H9 (cell line): ENCODE data around the gene SV2C. TPM values are rescaled to one million over a fixed set of nuclear protein-coding genes. Genes with fewer than 3 reads are reported as not detected.

Experiments
- DNase-seq: peaks from one replicate; pipeline ENCODE4 v3.0.0-alpha.2; 2017
- H2AFZ ChIP-seq: one replicate; pipeline ENCODE4 v1.6.1; 2013; ENCODE audit warnings: mild to moderate bottlenecking, low read length, control low read depth, moderate library complexity
- H2AK5ac ChIP-seq: 2 replicates; pipeline ENCODE4 v1.6.1; 2013; ENCODE audit warnings: low read length, control low read depth, mixed read lengths; ENCODE audit not compliant: insufficient read length
- H2BK120ac ChIP-seq: one replicate; pipeline ENCODE4 v1.6.1; 2013; ENCODE audit warnings: low read depth, mild to moderate bottlenecking, low read length, control low read depth, inconsistent platforms; ENCODE audit not compliant: poor library complexity, severe bottlenecking
- H2BK12ac ChIP-seq: 2 replicates; pipeline ENCODE4 v1.6.1; 2013; ENCODE audit warnings: low read length, control low read depth, mixed read lengths, low read depth; ENCODE audit not compliant: insufficient read length
- H2BK15ac ChIP-seq: 2 replicates; pipeline ENCODE4 v1.6.1; 2013; ENCODE audit warnings: low read depth, low read length, control low read depth
- H2BK20ac ChIP-seq: one replicate; pipeline ENCODE4 v1.6.1; 2013; ENCODE audit warnings: low read depth, mild to moderate bottlenecking, low read length, control low read depth, inconsistent platforms; ENCODE audit not compliant: poor library complexity, severe bottlenecking
- H2BK5ac ChIP-seq: 2 replicates; pipeline ENCODE4 v1.6.1; 2013; ENCODE audit warnings: low read length, control low read depth, mixed read lengths; ENCODE audit not compliant: insufficient read length
- H3K14ac ChIP-seq: 2 replicates; pipeline ENCODE4 v1.6.1; 2013; ENCODE audit warnings: low read length, control low read depth; ENCODE audit not compliant: insufficient read depth
- H3K18ac ChIP-seq: 2 replicates; pipeline ENCODE4 v1.6.1; 2013; ENCODE audit warnings: low read depth, mild to moderate bottlenecking, mixed read lengths, low read length, control low read depth; ENCODE audit not compliant: insufficient read length
- H3K23ac ChIP-seq: 2 replicates; pipeline ENCODE4 v1.6.1; 2013; ENCODE audit warnings: low read length, control low read depth, mixed read lengths, low read depth; ENCODE audit not compliant: insufficient read length
- H3K23me2 ChIP-seq: 2 replicates; pipeline ENCODE4 v1.6.1; 2013; ENCODE audit warnings: low read depth, mild to moderate bottlenecking, mixed read lengths, low read length, control low read depth; ENCODE audit not compliant: insufficient read length, poor library complexity, severe bottlenecking
- H3K27ac ChIP-seq: 2 replicates; pipeline ENCODE4 v1.5.1; 2013; ENCODE audit warnings: low read length, control low read depth, mixed read lengths, low read depth; ENCODE audit not compliant: insufficient read length
- H3K27me3 ChIP-seq: 2 replicates; pipeline ENCODE4 v1.6.1; 2013; ENCODE audit warnings: low read length, control low read depth, inconsistent platforms; ENCODE audit not compliant: insufficient read depth
- H3K4ac ChIP-seq: 2 replicates; pipeline ENCODE4 v1.6.1; 2013; ENCODE audit warnings: low read depth, mild to moderate bottlenecking, control low read depth, inconsistent platforms, low read length, moderate library complexity
- H3K4me1 ChIP-seq: 2 replicates; pipeline ENCODE4 v1.6.1; 2013; ENCODE audit warnings: low read length, control low read depth, inconsistent platforms; ENCODE audit not compliant: insufficient read depth
- H3K4me2 ChIP-seq: 2 replicates; pipeline ENCODE4 v1.6.1; 2013; ENCODE audit warnings: low read length, control low read depth, mixed read lengths; ENCODE audit not compliant: insufficient read length, insufficient read depth
- H3K56ac ChIP-seq: 2 replicates; pipeline ENCODE4 v1.6.1; 2013; ENCODE audit warnings: low read depth, mild to moderate bottlenecking, mixed read lengths, low read length, control low read depth; ENCODE audit not compliant: insufficient read length
- H3K79me1 ChIP-seq: 2 replicates; pipeline ENCODE4 v1.6.1; 2013; ENCODE audit warnings: low read depth, mild to moderate bottlenecking, moderate library complexity, low read length, control low read depth, inconsistent platforms; ENCODE audit not compliant: insufficient read depth, poor library complexity, severe bottlenecking
- H3K79me2 ChIP-seq: 2 replicates; pipeline ENCODE4 v1.6.1; 2013; ENCODE audit warnings: low read length, control low read depth, inconsistent platforms; ENCODE audit not compliant: insufficient read depth
- H3K9ac ChIP-seq: 2 replicates; pipeline ENCODE4 v1.6.1; 2013; ENCODE audit warnings: low read length, control low read depth, mixed read lengths; ENCODE audit not compliant: insufficient read length; ENCODE audit errors: extremely low read depth
- H3K9me3 ChIP-seq: one replicate; pipeline ENCODE4 v1.6.1; 2013; ENCODE audit warnings: low read depth, low read length, inconsistent platforms; ENCODE audit not compliant: control insufficient read depth
- H3T11ph ChIP-seq: one replicate; pipeline ENCODE4 v1.6.1; 2013; ENCODE audit warnings: mild to moderate bottlenecking, low read length, control low read depth, inconsistent platforms
- H4K20me1 ChIP-seq: one replicate; pipeline ENCODE4 v1.6.1; 2013; ENCODE audit not compliant: control insufficient read depth, insufficient read length, insufficient read depth
- H4K5ac ChIP-seq: 2 replicates; pipeline ENCODE4 v1.6.1; 2013; ENCODE audit warnings: low read depth, mild to moderate bottlenecking, mixed read lengths, low read length, control low read depth; ENCODE audit not compliant: insufficient read length
- H4K8ac ChIP-seq: replicated peaks from 2 replicates; pipeline ENCODE4 v1.6.1; 2013; ENCODE audit warnings: low read length, control low read depth, mixed read lengths, low read depth; ENCODE audit not compliant: insufficient read length
- H4K91ac ChIP-seq: 2 replicates; pipeline ENCODE4 v1.6.1; 2013; ENCODE audit warnings: low read depth, mild to moderate bottlenecking, moderate library complexity, mixed read lengths, low read length, control low read depth; ENCODE audit not compliant: insufficient read length
- H3K27ac Mint-ChIP-seq, 3 experiments: 2 replicates in 2 of 3; 3 replicates in 1 of 3; pipeline ENCODE4 v1.8.0; 2020 to 2021; ENCODE audit warnings: mixed read lengths in 3 of 3, mild to moderate bottlenecking in 1 of 3, moderate library complexity in 1 of 3
- H3K27me3 Mint-ChIP-seq: 2 replicates; pipeline ENCODE4 v1.8.0; 2021; ENCODE audit warnings: low read depth, mild to moderate bottlenecking, moderate library complexity, mixed read lengths
- H3K36me3 Mint-ChIP-seq, 3 experiments: 2 replicates in 2 of 3; 3 replicates in 1 of 3; pipeline ENCODE4 v1.8.0; 2020 to 2021; ENCODE audit warnings: low read depth in 3 of 3, mixed read lengths in 3 of 3; ENCODE audit not compliant: insufficient read depth in 1 of 3
- H3K4me1 Mint-ChIP-seq, 2 experiments: 2 replicates each; pipeline ENCODE4 v1.8.0; 2020; ENCODE audit warnings: mixed read lengths in 2 of 2
- H3K4me3 Mint-ChIP-seq, 2 experiments: 2 replicates in 1 of 2; 3 replicates in 1 of 2; pipeline ENCODE4 v1.8.0; 2020 to 2021; ENCODE audit warnings: mild to moderate bottlenecking in 2 of 2, mixed read lengths in 2 of 2, moderate library complexity in 1 of 2
- H3K9me3 Mint-ChIP-seq, 2 experiments: 2 replicates in 1 of 2; 3 replicates in 1 of 2; pipeline ENCODE4 v1.8.0; 2020; ENCODE audit warnings: mild to moderate bottlenecking in 2 of 2, mixed read lengths in 2 of 2, moderate library complexity in 1 of 2
- WGBS: extraction: QIAGEN DNeasy Blood & Tissue Kit; methylation state at CpG from one replicate; pipeline ENCODE4 v1.1.7; 2013; ENCODE audit warnings: missing lambda C conversion rate, low lambda C conversion rate, mixed read lengths; ENCODE audit not compliant: insufficient read length; ENCODE audit errors: extremely low coverage; 5-methylcytosine and 5-hydroxymethylcytosine counted together
- total RNA-seq: library from RNA; stranded (reverse); gene quantifications from 2 replicates; pipeline ENCODE4 v1.2.1, GENCODE V29; 2021
- TF ChIP-seq, protein P1 (sequence below): fragments of 200-600 bp; sonication (generic); conservative IDR thresholded peaks from 3 replicates; pipeline ENCODE4 v1.8.0; 2021; ENCODE audit warnings: antibody characterized with exemption, mild to moderate bottlenecking

Gene SV2C
- total RNA-seq, 1 experiment from 2014 or later, result 0.09 TPM

DNA sequence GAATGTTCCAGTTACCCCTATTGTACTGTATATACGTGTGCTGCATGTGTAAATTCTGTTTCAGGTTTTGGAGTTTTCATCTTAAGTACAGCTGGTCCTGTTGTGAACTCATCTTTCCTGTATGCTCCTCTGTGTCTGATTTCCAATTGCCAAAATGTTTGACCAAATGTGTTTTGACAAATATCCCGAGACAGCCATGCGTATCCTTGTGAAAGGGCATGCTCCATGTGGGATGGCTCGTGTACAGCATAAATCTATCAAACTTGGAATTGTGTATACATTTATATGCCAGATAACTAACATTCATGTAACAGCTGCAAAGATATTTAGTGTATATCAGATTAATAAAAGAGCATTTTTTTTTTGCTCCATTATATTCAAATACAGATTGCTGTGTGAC, 250.4 kb downstream of the SV2C start:
- Histone ChIP-seq H2AK5ac (no peak overlapping the region), H3K4me2 (no peak overlapping the region), H4K91ac (no peak overlapping the region), H3K14ac (no peak overlapping the region), H4K8ac (no peak overlapping the region), H3K4ac (no peak overlapping the region), H3K9ac (no peak overlapping the region), H3K79me1 (no peaks in the 10 kb centered on the region), H3T11ph (no peak overlapping the region), H3K9me3 (no peaks in the 10 kb centered on the region), H2BK20ac (no peak overlapping the region), H3K18ac (no peak overlapping the region), H4K20me1 (no peaks in the 10 kb centered on the region), H3K56ac (no peak overlapping the region), H3K79me2 (no peaks in the 10 kb centered on the region), H2BK15ac (no peak overlapping the region), H2BK5ac (no peak overlapping the region), H4K5ac (no peak overlapping the region), H3K27me3 (no peaks in the 10 kb centered on the region), H2BK120ac (no peak overlapping the region), H3K27ac (no peak overlapping the region), H2AFZ (no peak overlapping the region), H2BK12ac (no peak overlapping the region), H3K23me2 (no peaks in the 10 kb centered on the region), H3K4me1 (peaks cover 6% of the 10 kb centered on the region; the same call in 1 of the 2 replicates), H3K23ac (no peak overlapping the region)
- WGBS, result no CpG with 5 or more reads among the region's 4 CpGs
- no peak for DNase-seq
- peaks cover 11 to 16% (median 13%) of the 10 kb centered on the region in 3 experiments for H3K36me3 Mint-ChIP-seq
- H3K9me3 Mint-ChIP-seq, result peaks cover 15 to 16% of the 10 kb centered on the region in 2 experiments
- H3K27ac Mint-ChIP-seq, result no peak overlapping the region
- peaks cover 34% of the 10 kb centered on the region in 2 experiments for H3K4me1 Mint-ChIP-seq
- H3K27me3 Mint-ChIP-seq, result peaks cover 8% of the 10 kb centered on the region
- no peak overlapping the region for H3K4me3 Mint-ChIP-seq
- TF ChIP-seq, protein P1, sequence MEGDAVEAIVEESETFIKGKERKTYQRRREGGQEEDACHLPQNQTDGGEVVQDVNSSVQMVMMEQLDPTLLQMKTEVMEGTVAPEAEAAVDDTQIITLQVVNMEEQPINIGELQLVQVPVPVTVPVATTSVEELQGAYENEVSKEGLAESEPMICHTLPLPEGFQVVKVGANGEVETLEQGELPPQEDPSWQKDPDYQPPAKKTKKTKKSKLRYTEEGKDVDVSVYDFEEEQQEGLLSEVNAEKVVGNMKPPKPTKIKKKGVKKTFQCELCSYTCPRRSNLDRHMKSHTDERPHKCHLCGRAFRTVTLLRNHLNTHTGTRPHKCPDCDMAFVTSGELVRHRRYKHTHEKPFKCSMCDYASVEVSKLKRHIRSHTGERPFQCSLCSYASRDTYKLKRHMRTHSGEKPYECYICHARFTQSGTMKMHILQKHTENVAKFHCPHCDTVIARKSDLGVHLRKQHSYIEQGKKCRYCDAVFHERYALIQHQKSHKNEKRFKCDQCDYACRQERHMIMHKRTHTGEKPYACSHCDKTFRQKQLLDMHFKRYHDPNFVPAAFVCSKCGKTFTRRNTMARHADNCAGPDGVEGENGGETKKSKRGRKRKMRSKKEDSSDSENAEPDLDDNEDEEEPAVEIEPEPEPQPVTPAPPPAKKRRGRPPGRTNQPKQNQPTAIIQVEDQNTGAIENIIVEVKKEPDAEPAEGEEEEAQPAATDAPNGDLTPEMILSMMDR, result no peak
